Endothelial cell of umbilical vein (primary cell): Measurements from ENCODE around the gene ARMS2. TPM values are rescaled to one million over a fixed set of nuclear protein-coding genes. Genes with fewer than 3 reads are reported as not detected.

ENCODE experiments used
- BruUV-seq: library from RNA; stranded (reverse); fragments of 400-500 nt; replicated peaks from 2 replicates; lab custom pipeline; 2021; lab: Mats Ljungman, UMichigan
- CTCF ChIA-PET: fragments of 300-600, 350-600 bp; sonication (Branson Sonifier 250); formaldehyde crosslinking; loops from one replicate; lab custom pipeline; 2021; ENCODE audit warnings: antibody characterized with exemption, inconsistent platforms; lab: Charles Lee
- POLR2A ChIA-PET: fragments of 300-600, 350-600 bp; sonication (Branson Sonifier 250); formaldehyde crosslinking; loops from one replicate; lab custom pipeline; 2021; ENCODE audit warnings: antibody characterized with exemption, inconsistent platforms; lab: Charles Lee
- DNase-seq: peaks from one replicate; pipeline ENCODE4 v3.0.0-alpha.2; 2011; ENCODE audit warnings: low read depth, low spot score
- FAIRE-seq: peaks from 2 replicates; lab custom pipeline; 2011; peaks lifted over from hg19 to GRCh38; lab: Jason Lieb, UNC
- H2AFZ ChIP-seq: 2 replicates; pipeline ENCODE4 v1.6.0; 2012; ENCODE audit warnings: low read depth, low read length, control low read depth, inconsistent platforms
- H3K27ac ChIP-seq: 2 replicates; pipeline ENCODE4 v1.5.1; 2011; ENCODE audit warnings: low read depth, mild to moderate bottlenecking, control low read depth, low read length, moderate library complexity; ENCODE audit not compliant: insufficient read depth
- H3K27me3 ChIP-seq, 2 experiments: 2 replicates each; pipeline versions ENCODE4 v1.6.0 to v1.6.1; 2011; ENCODE audit warnings: low read length in 2 of 2, mixed read lengths in 1 of 2; ENCODE audit not compliant: control insufficient read depth in 2 of 2, insufficient read depth in 2 of 2
- H3K36me3 ChIP-seq, 2 experiments: 2 replicates in 1 of 2; 3 replicates in 1 of 2; pipeline ENCODE4 v1.5.1; 2011; ENCODE audit warnings: low read length in 2 of 2, mild to moderate bottlenecking in 1 of 2, moderate library complexity in 1 of 2; ENCODE audit not compliant: control insufficient read depth in 2 of 2, insufficient read depth in 2 of 2; ENCODE audit errors: extremely low read depth in 1 of 2
- H3K4me1 ChIP-seq: 3 replicates; pipeline ENCODE4 v1.5.1; 2011; ENCODE audit warnings: mild to moderate bottlenecking, low read length; ENCODE audit not compliant: control insufficient read depth, insufficient read depth; ENCODE audit errors: extremely low read depth
- H3K4me2 ChIP-seq: 2 replicates; pipeline ENCODE4 v1.6.1; 2011; ENCODE audit warnings: low read length, control low read depth, mixed read lengths; ENCODE audit not compliant: insufficient read depth
- H3K4me3 ChIP-seq, 3 experiments: fragments of 200-600 bp in 1 of 3; sonication (generic), shearing (Covaris generic) in 1 of 3; replicated peaks in 1 of 3; 2 replicates each; pipeline ENCODE4 v1.5.1; 2011 to 2016; ENCODE audit warnings: control low read depth in 3 of 3, low read length in 3 of 3, mild to moderate bottlenecking in 2 of 3, inconsistent platforms in 1 of 3, low read depth in 1 of 3, moderate library complexity in 1 of 3; ENCODE audit not compliant: insufficient read depth in 1 of 3
- H3K79me2 ChIP-seq: 2 replicates; pipeline ENCODE4 v1.6.0; 2012; ENCODE audit warnings: low read length, inconsistent platforms; ENCODE audit not compliant: control insufficient read depth, insufficient read depth
- H3K9ac ChIP-seq: replicated peaks from 2 replicates; pipeline ENCODE3; 2011; ENCODE audit warnings: low read length, control low read depth; ENCODE audit not compliant: insufficient read depth; ENCODE audit errors: extremely low read depth
- H3K9me1 ChIP-seq: replicated peaks from 3 replicates; pipeline ENCODE4 v1.6.0; 2011; ENCODE audit warnings: mild to moderate bottlenecking, low read length; ENCODE audit not compliant: control insufficient read depth, insufficient read depth; ENCODE audit errors: extremely low read depth
- H3K9me3 ChIP-seq: replicated peaks from 2 replicates; pipeline ENCODE4 v1.5.1; 2012; ENCODE audit warnings: low read length, inconsistent platforms; ENCODE audit not compliant: control insufficient read depth, insufficient read depth
- H4K20me1 ChIP-seq: replicated peaks from 2 replicates; pipeline ENCODE3; 2011; ENCODE audit warnings: mild to moderate bottlenecking, low read length; ENCODE audit not compliant: control insufficient read depth, insufficient read depth; ENCODE audit errors: extremely low read depth
- EZH2 ChIP-seq: IDR thresholded peaks from 2 replicates; pipeline ENCODE4 v1.6.1; 2012; ENCODE audit warnings: borderline replicate concordance, low read depth, mild to moderate bottlenecking, moderate library complexity, low read length, inconsistent platforms; ENCODE audit not compliant: severe bottlenecking
- FOS ChIP-seq: IDR thresholded peaks from 2 replicates; pipeline ENCODE4 v1.6.1; 2011; ENCODE audit warnings: mild to moderate bottlenecking, low read length, moderate library complexity, borderline replicate concordance; ENCODE audit not compliant: insufficient read depth
- GATA2 ChIP-seq: IDR thresholded peaks from 2 replicates; pipeline ENCODE4 v1.7.0; 2011; ENCODE audit warnings: low read depth, mild to moderate bottlenecking, moderate library complexity, mixed read lengths, low read length; ENCODE audit not compliant: insufficient read length, insufficient read depth
- JUN ChIP-seq: IDR thresholded peaks from 2 replicates; pipeline ENCODE4 v1.6.1; 2011; ENCODE audit warnings: borderline replicate concordance, low read depth; ENCODE audit not compliant: insufficient read length, insufficient read depth
- MYC ChIP-seq: IDR thresholded peaks from one replicate; pipeline ENCODE4 v1.6.1; 2011; ENCODE audit warnings: mild to moderate bottlenecking, low read depth, low read length
- POLR2A ChIP-seq: IDR thresholded peaks from 2 replicates; pipeline ENCODE4 v1.6.1; 2012; ENCODE audit warnings: low read depth, mild to moderate bottlenecking, control low read depth, low read length
- POLR2AphosphoS5 ChIP-seq: IDR thresholded peaks from 2 replicates; pipeline ENCODE4 v1.6.1; 2012; ENCODE audit warnings: low read depth, mild to moderate bottlenecking, control low read depth, low read length, moderate library complexity; ENCODE audit not compliant: insufficient read depth
- dilution Hi-C: fragments of 300-500 bp; cut with MboI; formaldehyde crosslinking; loops from one replicate; pipeline ENCODE4 v1.15.0; 2019; ENCODE audit warnings: low sequenced_read_pairs; ENCODE audit not compliant: extremely low pct_ligation_motif_present
- intact Hi-C: fragments of 100-400 bp; cut with micrococcal nuclease; formaldehyde crosslinking; loops from one replicate; pipeline ENCODE4 v1.10.0; 2022
- polyA plus RNA-seq, 4 experiments: library from polyadenylated mRNA; depleted of rRNA in 3 of 4; stranded (reverse) in 3 of 4; unstranded in 1 of 4; fragments of >200 nt; gene quantifications; 2 replicates each; pipeline versions ENCODE4 v1.2.1 to v1.2.3, GENCODE V29; 2011 to 2012; ENCODE audit warnings: missing spikeins in 1 of 4
- total RNA-seq: library from RNA; stranded (reverse); gene quantifications from 2 replicates; pipeline ENCODE4 v1.2.3, GENCODE V29; 2021
- TF ChIP-seq, protein P1 (sequence below): IDR thresholded peaks from 2 replicates; pipeline ENCODE4 v1.6.1; 2011; ENCODE audit not compliant: insufficient read depth, insufficient read length
- TF ChIP-seq, protein P2 (sequence below), 2 donors: IDR thresholded peaks; 1 replicate in 1 of 2; 2 replicates in 1 of 2; pipeline ENCODE4 v1.5.1; 2011; ENCODE audit warnings: low read length in 2 of 2, mild to moderate bottlenecking in 2 of 2, moderate library complexity in 2 of 2, control low read depth in 1 of 2, inconsistent platforms in 1 of 2, low read depth in 1 of 2; ENCODE audit not compliant: insufficient read depth in 1 of 2; ENCODE audit errors: extremely low read depth in 1 of 2

ARMS2 gene
- total and polyA plus RNA-seq, 2 donors (not counting 3 experiments of a cell fraction or from before 2014, with no cell fraction given), result not detected

DNA sequence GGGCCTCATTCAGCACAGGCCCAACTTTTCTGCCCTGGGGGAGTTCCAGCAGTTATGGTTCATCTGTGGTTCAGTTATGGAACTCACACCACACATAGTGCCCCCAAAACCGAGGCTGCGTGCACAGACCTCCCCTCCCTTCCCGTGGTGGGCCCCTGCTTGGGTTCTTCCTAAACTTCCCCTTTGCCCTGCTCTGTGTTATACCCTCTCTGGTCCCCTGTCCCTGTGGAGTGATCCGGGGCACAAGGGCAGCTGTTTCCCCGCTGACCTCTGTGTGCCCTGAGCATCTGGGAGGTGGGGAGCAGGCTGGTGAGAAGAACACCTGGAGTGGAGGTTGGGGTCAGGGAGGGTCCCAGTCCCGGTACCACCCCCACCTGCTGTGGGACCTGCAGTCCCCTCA, 46.3 kb downstream of the ARMS2 start:
- no peaks in the 10 kb centered on the region for H3K9me1 ChIP-seq
- no peak overlapping the region for H3K9ac ChIP-seq
- H3K27ac ChIP-seq, result no peak overlapping the region
- H3K4me1 ChIP-seq, result peaks cover 21% of the 10 kb centered on the region
- FAIRE-seq (no peak), DNase-seq (no peak)
- H3K27me3 ChIP-seq, result no peaks in the 10 kb centered on the region
- BruUV-seq, result no TSS peak
- no peak overlapping the region for H3K4me3 ChIP-seq
- H4K20me1 ChIP-seq, result no peaks in the 10 kb centered on the region
- TF ChIP-seq JUN (no peak), POLR2A (no peak), POLR2AphosphoS5 (no peak), FOS (no peak), MYC (no peak), EZH2 (no peak), GATA2 (no peak)
- TF ChIP-seq, protein P1, sequence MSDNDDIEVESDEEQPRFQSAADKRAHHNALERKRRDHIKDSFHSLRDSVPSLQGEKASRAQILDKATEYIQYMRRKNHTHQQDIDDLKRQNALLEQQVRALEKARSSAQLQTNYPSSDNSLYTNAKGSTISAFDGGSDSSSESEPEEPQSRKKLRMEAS, result no peak
- TF ChIP-seq, protein P2, sequence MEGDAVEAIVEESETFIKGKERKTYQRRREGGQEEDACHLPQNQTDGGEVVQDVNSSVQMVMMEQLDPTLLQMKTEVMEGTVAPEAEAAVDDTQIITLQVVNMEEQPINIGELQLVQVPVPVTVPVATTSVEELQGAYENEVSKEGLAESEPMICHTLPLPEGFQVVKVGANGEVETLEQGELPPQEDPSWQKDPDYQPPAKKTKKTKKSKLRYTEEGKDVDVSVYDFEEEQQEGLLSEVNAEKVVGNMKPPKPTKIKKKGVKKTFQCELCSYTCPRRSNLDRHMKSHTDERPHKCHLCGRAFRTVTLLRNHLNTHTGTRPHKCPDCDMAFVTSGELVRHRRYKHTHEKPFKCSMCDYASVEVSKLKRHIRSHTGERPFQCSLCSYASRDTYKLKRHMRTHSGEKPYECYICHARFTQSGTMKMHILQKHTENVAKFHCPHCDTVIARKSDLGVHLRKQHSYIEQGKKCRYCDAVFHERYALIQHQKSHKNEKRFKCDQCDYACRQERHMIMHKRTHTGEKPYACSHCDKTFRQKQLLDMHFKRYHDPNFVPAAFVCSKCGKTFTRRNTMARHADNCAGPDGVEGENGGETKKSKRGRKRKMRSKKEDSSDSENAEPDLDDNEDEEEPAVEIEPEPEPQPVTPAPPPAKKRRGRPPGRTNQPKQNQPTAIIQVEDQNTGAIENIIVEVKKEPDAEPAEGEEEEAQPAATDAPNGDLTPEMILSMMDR (IDR thresholded peaks at IDR 0.05; ENCODE audit: extremely low read depth in 1 of 2, insufficient read depth in 1 of 2, low read depth in 1 of 2, low read length in 2 of 2), result no peak
- intact Hi-C loops (no loop called here), dilution Hi-C loops (no loop called here)
- no peaks in the 10 kb centered on the region for H3K36me3 ChIP-seq
- H3K9me3 ChIP-seq, result no peaks in the 10 kb centered on the region
- ChIA-PET POLR2A (no interaction called here), CTCF (no interaction called here)
- H3K4me2 ChIP-seq, result no peak overlapping the region
- no peaks in the 10 kb centered on the region for H3K79me2 ChIP-seq
- H2AFZ ChIP-seq, result no peak overlapping the region
